Choroid plexus epithelial cell (primary cell): ENCODE data around the gene BRD8.

Experiments
- DNase-seq: peaks from one replicate; pipeline ENCODE4 v3.0.0-alpha.2; 2010; ENCODE audit warnings: low read depth
- H3K4me3 ChIP-seq: 2 replicates; pipeline ENCODE4 v1.5.1; 2011; ENCODE audit warnings: low read depth, mild to moderate bottlenecking, control low read depth, low read length, moderate library complexity
- CTCF ChIP-seq: conservative IDR thresholded peaks from 2 replicates; pipeline ENCODE4 v1.5.1; 2011; ENCODE audit warnings: low read depth, mild to moderate bottlenecking, control low read depth, inconsistent platforms, low read length, moderate library complexity

Gene BRD8

GRCh38 chr5:138141734-138142133 is 36.7 kb downstream of the BRD8 start:
- DNase-seq, result no peak
- no peak for TF ChIP-seq CTCF
- no peak overlapping the region for H3K4me3 ChIP-seq

GRCh38 chr5:138140268-138140667 is 38.2 kb downstream of the BRD8 start:
- DNase-seq, result no peak
- H3K4me3 ChIP-seq, result no peak overlapping the region
- TF ChIP-seq CTCF, result no peak

GRCh38 chr5:138139781-138140090 is 38.7 kb downstream of the BRD8 start:
- DNase-seq, result no peak
- no peak for TF ChIP-seq CTCF

GRCh38 chr5:138138949-138139780 is 39.3 kb downstream of the BRD8 start, which contains the start of gene NME5:
Gene NME5, minus strand, starts transcription at chr5:138139428. Its CDS starts 648 bp downstream, at chr5:138138780.
- H3K4me3 ChIP-seq, result peak within 1 kb of the TSS; percentile 68
- peak; percentile 80 for DNase-seq
- no peak for TF ChIP-seq CTCF

More at GRCh38 chr5:138139781-138140090, 38.7 kb downstream of the BRD8 start:
- H3K4me3 ChIP-seq, result no peak overlapping the region

- DNase-seq, result no peak
- no peak for TF ChIP-seq CTCF
- H3K4me3 ChIP-seq, result no peak overlapping the region
Measured at GRCh38 chr5:138132543-138132942, 45.9 kb downstream of the BRD8 start.

- no peak overlapping the region for H3K4me3 ChIP-seq
- DNase-seq, result no peak
- no peak for TF ChIP-seq CTCF
Measured at GRCh38 chr5:138129347-138129746, 49.1 kb downstream of the BRD8 start.

GRCh38 chr5:138128334-138128733 is 50.1 kb downstream of the BRD8 start:
- TF ChIP-seq CTCF, result no peak
- no peak overlapping the region for H3K4me3 ChIP-seq
- no peak for DNase-seq
